ENCODE results near the gene SEL1L3.

SEL1L3 gene

DNA sequence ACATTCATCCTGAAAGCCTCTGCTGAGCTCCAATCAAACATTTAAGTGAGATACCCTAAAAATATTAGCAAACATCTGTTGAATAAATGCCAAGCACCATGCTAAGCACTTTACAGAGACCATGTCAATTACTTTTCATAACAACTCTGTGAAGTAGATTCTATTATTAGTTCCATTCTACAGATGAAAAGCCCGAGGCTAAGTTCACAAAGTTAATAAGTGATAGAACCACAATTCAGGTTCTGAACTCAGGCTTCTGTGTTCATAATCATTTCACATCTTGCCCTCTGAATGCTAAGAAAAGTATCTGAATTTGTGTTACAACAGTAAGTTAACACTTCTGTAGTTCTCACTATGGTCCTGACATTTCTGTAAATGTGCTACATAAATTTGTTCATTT is 27.4 kb downstream of the SEL1L3 start:
- DNase-seq (ENCODE audit: low read depth), result no peak
- H3K4me3 ChIP-seq (ENCODE audit: control insufficient read depth, low read depth, low read length), result no peak overlapping the region
- TF ChIP-seq, protein P1, sequence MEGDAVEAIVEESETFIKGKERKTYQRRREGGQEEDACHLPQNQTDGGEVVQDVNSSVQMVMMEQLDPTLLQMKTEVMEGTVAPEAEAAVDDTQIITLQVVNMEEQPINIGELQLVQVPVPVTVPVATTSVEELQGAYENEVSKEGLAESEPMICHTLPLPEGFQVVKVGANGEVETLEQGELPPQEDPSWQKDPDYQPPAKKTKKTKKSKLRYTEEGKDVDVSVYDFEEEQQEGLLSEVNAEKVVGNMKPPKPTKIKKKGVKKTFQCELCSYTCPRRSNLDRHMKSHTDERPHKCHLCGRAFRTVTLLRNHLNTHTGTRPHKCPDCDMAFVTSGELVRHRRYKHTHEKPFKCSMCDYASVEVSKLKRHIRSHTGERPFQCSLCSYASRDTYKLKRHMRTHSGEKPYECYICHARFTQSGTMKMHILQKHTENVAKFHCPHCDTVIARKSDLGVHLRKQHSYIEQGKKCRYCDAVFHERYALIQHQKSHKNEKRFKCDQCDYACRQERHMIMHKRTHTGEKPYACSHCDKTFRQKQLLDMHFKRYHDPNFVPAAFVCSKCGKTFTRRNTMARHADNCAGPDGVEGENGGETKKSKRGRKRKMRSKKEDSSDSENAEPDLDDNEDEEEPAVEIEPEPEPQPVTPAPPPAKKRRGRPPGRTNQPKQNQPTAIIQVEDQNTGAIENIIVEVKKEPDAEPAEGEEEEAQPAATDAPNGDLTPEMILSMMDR (IDR thresholded peaks at IDR 0.05; ENCODE audit: control insufficient read depth, insufficient read depth, low read depth, low read length, missing control alignments), result no peak

DNA sequence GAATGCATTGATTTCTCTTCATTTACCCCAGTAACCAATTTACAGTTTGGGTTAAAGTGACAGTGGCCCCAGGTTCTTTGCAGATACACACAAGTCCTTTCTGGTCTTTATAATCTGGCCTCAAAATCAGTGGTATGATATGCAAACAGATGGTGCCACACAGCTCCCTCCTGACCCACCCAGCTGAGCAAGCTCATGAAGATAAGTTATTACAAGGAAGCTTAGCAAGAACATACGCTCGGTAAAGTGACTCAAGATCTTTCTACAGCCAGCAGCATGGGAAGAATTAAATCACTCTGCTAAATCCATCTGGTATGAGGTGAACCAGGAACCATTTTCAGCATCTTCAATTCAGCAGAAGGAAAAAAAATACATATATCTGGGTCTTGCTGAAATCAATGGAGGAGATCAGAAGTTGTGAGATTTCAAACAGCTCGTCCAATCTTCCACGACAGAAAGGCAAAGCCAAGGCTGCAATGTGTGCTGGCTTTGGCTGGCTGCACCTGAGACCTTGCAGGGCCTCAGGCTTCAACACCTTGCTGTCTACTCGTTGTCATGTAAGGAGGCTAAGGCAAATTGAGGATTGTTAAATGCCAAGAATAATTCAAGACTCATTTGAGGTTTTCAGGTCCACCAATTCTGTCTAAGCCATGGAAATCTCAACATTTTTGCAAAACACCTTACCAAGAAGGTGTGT is 28.2 kb downstream of the SEL1L3 start:
- DNase-seq (ENCODE audit: low read depth), result no peak
- TF ChIP-seq, protein P1 (IDR thresholded peaks at IDR 0.05; ENCODE audit: control insufficient read depth, insufficient read depth, low read depth, low read length, missing control alignments), result no peak
- H3K4me3 ChIP-seq (ENCODE audit: control insufficient read depth, low read depth, low read length), result no peak overlapping the region

DNA sequence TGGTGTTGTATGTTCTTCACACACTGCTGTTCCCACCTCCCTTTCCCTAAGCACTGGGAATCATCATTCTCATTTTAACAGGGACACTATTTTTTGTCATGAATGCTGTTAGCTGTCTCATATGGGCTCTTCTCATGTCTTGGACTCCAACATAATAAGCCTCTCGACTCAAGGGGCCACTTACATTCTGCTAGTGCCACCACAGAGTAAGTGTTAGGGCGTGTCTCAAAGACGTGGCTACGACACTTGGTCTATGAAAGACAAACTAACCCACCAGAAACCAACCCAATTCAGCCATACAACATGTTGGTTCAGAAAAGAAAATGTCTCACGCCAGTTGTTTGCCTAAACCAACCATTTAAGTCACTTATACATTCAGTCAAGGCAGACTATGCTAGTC is 32.2 kb downstream of the SEL1L3 start:
- TF ChIP-seq, protein P1 (IDR thresholded peaks at IDR 0.05; ENCODE audit: control insufficient read depth, insufficient read depth, low read depth, low read length, missing control alignments), result no peak
- no peak overlapping the region for H3K4me3 ChIP-seq (ENCODE audit: control insufficient read depth, low read depth, low read length)
- DNase-seq (ENCODE audit: low read depth), result no peak

DNA sequence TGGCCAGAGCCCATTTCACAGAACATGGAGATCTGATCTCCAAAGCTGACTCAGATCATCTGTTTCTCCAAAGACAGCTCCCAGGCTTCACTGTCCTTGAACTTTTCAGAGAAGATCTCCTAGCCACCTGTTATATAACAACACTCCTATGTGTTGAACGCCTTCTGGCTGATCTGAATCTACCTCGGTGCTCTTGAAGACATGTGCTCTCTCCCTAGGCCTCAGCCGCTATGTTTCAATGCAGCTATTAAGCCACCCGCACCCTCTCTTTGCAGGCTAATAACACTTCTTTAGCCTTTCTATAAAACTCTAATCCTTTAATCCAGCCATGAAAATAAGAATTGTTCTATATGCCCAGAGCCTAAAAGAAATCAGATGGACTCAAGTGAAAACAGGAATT is 34.9 kb downstream of the SEL1L3 start:
- DNase-seq (ENCODE audit: low read depth), result no peak
- no peak overlapping the region for H3K4me3 ChIP-seq (ENCODE audit: control insufficient read depth, low read depth, low read length)
- TF ChIP-seq, protein P1 (IDR thresholded peaks at IDR 0.05; ENCODE audit: control insufficient read depth, insufficient read depth, low read depth, low read length, missing control alignments), result no peak

DNA sequence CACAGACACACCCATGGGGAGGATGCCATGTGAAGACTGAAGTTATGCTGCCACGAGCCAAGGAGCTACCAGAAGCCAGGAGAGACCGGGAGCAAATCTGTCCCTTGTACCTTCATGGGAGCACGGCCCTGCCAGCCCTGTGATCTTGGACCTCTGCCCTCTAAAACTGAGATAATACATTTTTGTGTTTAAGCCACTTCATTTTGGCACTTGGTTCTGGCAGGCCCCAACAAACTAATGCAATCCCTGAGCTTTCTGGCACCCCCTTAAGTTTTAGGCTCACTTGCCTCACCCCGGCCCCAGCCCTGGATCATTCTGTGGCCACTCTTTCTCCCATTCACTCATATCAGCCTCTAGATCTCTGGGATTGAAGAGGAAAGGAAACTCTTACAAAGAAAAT is 35.4 kb downstream of the SEL1L3 start:
- DNase-seq (ENCODE audit: low read depth), result no peak
- TF ChIP-seq, protein P1 (IDR thresholded peaks at IDR 0.05; ENCODE audit: control insufficient read depth, insufficient read depth, low read depth, low read length, missing control alignments), result no peak
- H3K4me3 ChIP-seq (ENCODE audit: control insufficient read depth, low read depth, low read length), result no peak overlapping the region

DNA sequence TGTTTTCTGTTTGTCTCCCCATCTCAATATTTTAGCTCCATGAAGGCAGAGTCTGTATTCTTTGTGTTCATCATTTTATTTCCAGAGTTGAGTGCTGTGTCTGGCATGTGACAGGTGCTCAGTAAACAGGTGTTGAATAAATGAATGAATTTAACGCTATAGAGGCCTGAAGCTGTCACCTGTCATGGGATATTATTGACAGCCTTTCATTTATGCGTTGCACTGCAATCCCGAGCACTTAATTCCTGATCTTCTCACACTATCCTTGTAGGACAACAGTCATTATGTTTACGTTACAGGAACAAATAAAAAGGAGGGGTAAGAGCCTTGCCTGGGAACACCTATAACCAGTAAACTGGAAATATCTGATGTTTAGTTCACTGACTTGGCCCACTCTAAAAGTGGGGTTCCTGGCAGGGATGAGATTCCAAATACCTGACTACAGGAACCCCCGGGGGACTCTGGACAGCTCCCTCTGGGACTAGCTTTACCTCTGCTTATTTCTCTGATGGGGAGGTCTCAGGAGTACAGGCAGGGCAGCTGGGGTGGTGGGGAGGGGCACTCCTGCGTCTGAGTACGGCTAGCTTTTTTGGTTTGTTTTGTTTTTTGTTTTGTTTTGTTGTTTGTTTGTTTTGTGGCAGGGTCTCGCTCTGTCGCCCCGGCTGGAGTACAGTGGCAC is 36.6 kb downstream of the SEL1L3 start:
- TF ChIP-seq, protein P1 (IDR thresholded peaks at IDR 0.05; ENCODE audit: control insufficient read depth, insufficient read depth, low read depth, low read length, missing control alignments), result no peak
- H3K4me3 ChIP-seq (ENCODE audit: control insufficient read depth, low read depth, low read length), result no peak overlapping the region
- no peak for DNase-seq (ENCODE audit: low read depth)
